ENCODE measurements around the gene RALGDS. TPM values are rescaled to one million over a fixed set of nuclear protein-coding genes. Genes with fewer than 3 reads are reported as not detected.
A peak's percentile ranks its signal among the peaks of the same experiment; 100 is the strongest.

Gene RALGDS
- total RNA-seq, 1 donor from 2014 or later: 26.1 TPM

- H3K4me3 ChIP-seq (ENCODE audit: low read length in 3 of 3): peak overlapping the region; percentile 14 to 35 (median 26)
- peak overlapping the region; percentile 87 for H3K27ac ChIP-seq (ENCODE audit: low read depth, low read length)
- H3K9me3 ChIP-seq (ENCODE audit: control insufficient read depth in 3 of 3, low read length in 3 of 3): no peaks in the 10 kb centered on the region
- H3K27me3 ChIP-seq (ENCODE audit: control insufficient read depth in 3 of 3, insufficient read depth in 3 of 3, low read length in 3 of 3): no peaks in the 10 kb centered on the region
- H3K4me1 ChIP-seq (ENCODE audit: control insufficient read depth in 3 of 3, insufficient read depth in 3 of 3, low read length in 3 of 3): peaks cover 79 to 82% (median 82%) of the 10 kb centered on the region in 3 donors
- H3K9ac ChIP-seq (ENCODE audit: low read depth in 1 of 3, low read length in 3 of 3): peak overlapping the region; percentile 54 to 81 (median 62)
- peaks cover 5 to 13% (median 8%) of the 10 kb centered on the region in 3 donors for H3K36me3 ChIP-seq (ENCODE audit: control insufficient read depth in 3 of 3, insufficient read depth in 3 of 3, low read length in 3 of 3)
Measured at GRCh38 chr9:133114886-133115603, 6.0 kb downstream of the RALGDS start.

GRCh38 chr9:133113949-133114885 lies 6.8 kb downstream of the RALGDS start:
- peak overlapping the region; percentile 26 to 38 (median 35) for H3K4me3 ChIP-seq (ENCODE audit: low read length in 3 of 3)
- peaks cover 71 to 74% (median 73%) of the 10 kb centered on the region in 3 donors for H3K4me1 ChIP-seq (ENCODE audit: control insufficient read depth in 3 of 3, insufficient read depth in 3 of 3, low read length in 3 of 3)
- no peaks in the 10 kb centered on the region for H3K27me3 ChIP-seq (ENCODE audit: control insufficient read depth in 3 of 3, insufficient read depth in 3 of 3, low read length in 3 of 3)
- H3K27ac ChIP-seq (ENCODE audit: low read depth, low read length): peak overlapping the region; percentile 87
- no peaks in the 10 kb centered on the region for H3K9me3 ChIP-seq (ENCODE audit: control insufficient read depth in 3 of 3, low read length in 3 of 3)
- peak overlapping the region; percentile 62 to 81 (median 63) for H3K9ac ChIP-seq (ENCODE audit: low read depth in 1 of 3, low read length in 3 of 3)
- peaks cover 12 to 20% (median 15%) of the 10 kb centered on the region in 3 donors for H3K36me3 ChIP-seq (ENCODE audit: control insufficient read depth in 3 of 3, insufficient read depth in 3 of 3, low read length in 3 of 3)

GRCh38 chr9:133113163-133113948 lies 7.7 kb downstream of the RALGDS start:
- Histone ChIP-seq H3K27me3 (ENCODE audit: control insufficient read depth in 3 of 3, insufficient read depth in 3 of 3, low read length in 3 of 3) (no peaks in the 10 kb centered on the region), H3K9me3 (ENCODE audit: control insufficient read depth in 3 of 3, low read length in 3 of 3) (no peaks in the 10 kb centered on the region), H3K36me3 (ENCODE audit: control insufficient read depth in 3 of 3, insufficient read depth in 3 of 3, low read length in 3 of 3) (peaks cover 21 to 27% (median 22%) of the 10 kb centered on the region in 3 donors), H3K4me1 (ENCODE audit: control insufficient read depth in 3 of 3, insufficient read depth in 3 of 3, low read length in 3 of 3) (peaks cover 62 to 66% (median 65%) of the 10 kb centered on the region in 3 donors), H3K27ac (ENCODE audit: low read depth, low read length) (peak overlapping the region; percentile 87), H3K4me3 (ENCODE audit: low read length in 3 of 3) (peak overlapping the region in 2 of 3 donors; percentile 26 to 35), H3K9ac (ENCODE audit: low read depth in 1 of 3, low read length in 3 of 3) (peak overlapping the region; percentile 62 to 81 (median 63))

GRCh38 chr9:133112663-133113026 lies 8.4 kb downstream of the RALGDS start:
- Histone ChIP-seq H3K4me3 (ENCODE audit: low read length in 3 of 3) (peak overlapping the region in 1 of 3 donors; percentile 17), H3K36me3 (ENCODE audit: control insufficient read depth in 3 of 3, insufficient read depth in 3 of 3, low read length in 3 of 3) (peaks cover 28 to 33% (median 30%) of the 10 kb centered on the region in 3 donors), H3K27me3 (ENCODE audit: control insufficient read depth in 3 of 3, insufficient read depth in 3 of 3, low read length in 3 of 3) (no peaks in the 10 kb centered on the region), H3K9ac (ENCODE audit: low read depth in 1 of 3, low read length in 3 of 3) (peak overlapping the region; percentile 62 to 81 (median 63)), H3K4me1 (ENCODE audit: control insufficient read depth in 3 of 3, insufficient read depth in 3 of 3, low read length in 3 of 3) (peaks cover 55 to 58% (median 58%) of the 10 kb centered on the region in 3 donors), H3K9me3 (ENCODE audit: control insufficient read depth in 3 of 3, low read length in 3 of 3) (no peaks in the 10 kb centered on the region), H3K27ac (ENCODE audit: low read depth, low read length) (peak overlapping the region; percentile 87)

- no peaks in the 10 kb centered on the region for H3K9me3 ChIP-seq (ENCODE audit: control insufficient read depth in 3 of 3, low read length in 3 of 3)
- peak overlapping the region in 1 of 3 donors; percentile 81 for H3K9ac ChIP-seq (ENCODE audit: low read depth in 1 of 3, low read length in 3 of 3)
- no peak overlapping the region for H3K4me3 ChIP-seq (ENCODE audit: low read length in 3 of 3)
- peaks cover 33 to 39% (median 36%) of the 10 kb centered on the region in 3 donors for H3K36me3 ChIP-seq (ENCODE audit: control insufficient read depth in 3 of 3, insufficient read depth in 3 of 3, low read length in 3 of 3)
- peak overlapping the region; percentile 87 for H3K27ac ChIP-seq (ENCODE audit: low read depth, low read length)
- peaks cover 49 to 52% (median 52%) of the 10 kb centered on the region in 3 donors for H3K4me1 ChIP-seq (ENCODE audit: control insufficient read depth in 3 of 3, insufficient read depth in 3 of 3, low read length in 3 of 3)
- no peaks in the 10 kb centered on the region for H3K27me3 ChIP-seq (ENCODE audit: control insufficient read depth in 3 of 3, insufficient read depth in 3 of 3, low read length in 3 of 3)
Measured at GRCh38 chr9:133111808-133112662, 9.0 kb downstream of the RALGDS start.

GRCh38 chr9:133109931-133110650 lies 10.9 kb downstream of the RALGDS start:
- Histone ChIP-seq H3K27ac (ENCODE audit: low read depth, low read length) (no peak overlapping the region), H3K9ac (ENCODE audit: low read depth in 1 of 3, low read length in 3 of 3) (no peak overlapping the region), H3K9me3 (ENCODE audit: control insufficient read depth in 3 of 3, low read length in 3 of 3) (no peaks in the 10 kb centered on the region), H3K36me3 (ENCODE audit: control insufficient read depth in 3 of 3, insufficient read depth in 3 of 3, low read length in 3 of 3) (peaks cover 49 to 56% (median 50%) of the 10 kb centered on the region in 3 donors), H3K4me1 (ENCODE audit: control insufficient read depth in 3 of 3, insufficient read depth in 3 of 3, low read length in 3 of 3) (peaks cover 30 to 33% (median 32%) of the 10 kb centered on the region in 3 donors), H3K27me3 (ENCODE audit: control insufficient read depth in 3 of 3, insufficient read depth in 3 of 3, low read length in 3 of 3) (no peaks in the 10 kb centered on the region), H3K4me3 (ENCODE audit: low read length in 3 of 3) (no peak overlapping the region)

GRCh38 chr9:133108794-133109641 lies 12.0 kb downstream of the RALGDS start:
- Histone ChIP-seq H3K9ac (ENCODE audit: low read depth in 1 of 3, low read length in 3 of 3) (no peak overlapping the region), H3K27ac (ENCODE audit: low read depth, low read length) (no peak overlapping the region), H3K4me3 (ENCODE audit: low read length in 3 of 3) (no peak overlapping the region), H3K36me3 (ENCODE audit: control insufficient read depth in 3 of 3, insufficient read depth in 3 of 3, low read length in 3 of 3) (peaks cover 57 to 62% (median 59%) of the 10 kb centered on the region in 3 donors), H3K9me3 (ENCODE audit: control insufficient read depth in 3 of 3, low read length in 3 of 3) (no peaks in the 10 kb centered on the region), H3K4me1 (ENCODE audit: control insufficient read depth in 3 of 3, insufficient read depth in 3 of 3, low read length in 3 of 3) (peaks cover 19 to 22% (median 21%) of the 10 kb centered on the region in 3 donors), H3K27me3 (ENCODE audit: control insufficient read depth in 3 of 3, insufficient read depth in 3 of 3, low read length in 3 of 3) (no peaks in the 10 kb centered on the region)
